Measurements from ENCODE around the gene CEP83. TPM values are rescaled to one million over a fixed set of nuclear protein-coding genes. Genes with fewer than 3 reads are reported as not detected.

The CEP83 gene
- total RNA-seq, 1 donor from 2014 or later = 10.2 TPM

DNA sequence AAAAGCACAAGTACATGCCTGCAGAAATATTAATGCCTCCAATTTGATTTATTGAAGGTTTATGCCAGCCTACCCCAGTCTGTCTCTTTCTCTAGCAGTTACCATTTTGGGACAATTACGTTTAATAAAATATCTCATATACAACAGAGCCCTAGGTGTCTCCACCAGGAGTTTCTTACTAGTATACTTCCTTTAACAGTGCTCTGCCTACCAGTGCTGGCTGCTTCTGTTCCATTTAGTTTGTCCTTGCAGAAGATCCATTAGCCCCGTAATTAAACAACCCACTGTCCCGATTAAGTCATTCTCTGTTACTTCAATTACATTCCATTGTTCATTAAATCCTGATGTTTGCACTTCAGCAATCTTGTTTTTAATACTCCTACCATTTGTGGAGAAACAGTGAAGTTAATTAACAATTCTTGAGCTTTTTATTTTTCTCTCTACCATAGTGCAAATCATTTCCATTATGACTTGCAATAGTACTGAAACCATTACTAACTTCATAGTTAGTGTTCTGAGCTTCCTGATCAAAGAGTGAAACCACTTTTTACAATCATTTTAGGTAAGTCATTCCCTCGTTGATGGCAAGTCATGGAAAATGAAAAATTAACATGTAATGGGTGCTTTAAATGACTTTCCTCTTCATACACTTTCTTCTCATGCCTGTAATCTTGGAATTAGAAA is 190.2 kb downstream of the CEP83 start:
- no peak for DNase-seq (ENCODE audit: low read depth)

DNA sequence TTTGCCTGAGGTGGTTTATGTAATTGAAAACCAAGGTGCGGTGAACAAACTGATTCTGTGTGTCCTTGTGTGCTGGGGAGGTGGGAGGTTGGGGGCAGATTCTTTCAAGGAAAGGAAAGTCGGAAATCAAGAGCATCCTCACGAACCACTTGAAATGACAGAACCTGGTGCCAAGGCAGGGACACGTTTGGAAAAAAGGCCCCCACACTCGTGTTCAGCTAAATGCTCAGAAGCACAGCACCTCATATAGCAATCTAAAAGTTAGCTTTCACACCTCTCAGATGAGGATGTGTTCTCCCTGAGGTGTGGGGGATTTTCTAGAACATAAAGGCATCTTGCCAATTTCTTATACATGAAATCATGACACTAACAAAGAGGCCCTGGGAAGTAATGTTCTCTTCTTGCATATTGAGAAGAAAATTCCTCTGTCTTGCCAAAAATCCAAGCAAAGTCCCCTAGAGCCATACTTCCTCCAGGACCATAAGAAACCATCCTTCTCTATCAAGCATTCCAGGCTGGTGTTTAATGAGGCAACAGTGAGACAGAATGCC is 191.7 kb downstream of the CEP83 start:
- no peak for DNase-seq (ENCODE audit: low read depth)

DNA sequence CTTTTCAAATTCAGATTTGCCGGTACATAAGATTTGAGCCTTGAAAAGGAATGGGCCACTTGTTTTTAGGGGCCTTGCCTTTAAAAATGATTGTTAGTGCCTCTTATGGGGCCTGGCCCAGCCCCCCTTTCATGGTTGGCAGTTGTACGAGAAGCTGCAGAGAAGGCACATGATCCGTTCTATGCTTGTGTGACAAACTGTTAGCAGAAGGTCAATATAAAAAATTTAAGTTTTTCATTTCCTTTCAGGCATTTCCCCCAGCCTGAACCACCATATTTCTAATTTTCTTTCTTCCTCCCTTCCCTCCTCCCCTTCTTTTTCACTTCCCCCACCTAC is 192.2 kb downstream of the CEP83 start:
- DNase-seq (ENCODE audit: low read depth) = no peak

DNA sequence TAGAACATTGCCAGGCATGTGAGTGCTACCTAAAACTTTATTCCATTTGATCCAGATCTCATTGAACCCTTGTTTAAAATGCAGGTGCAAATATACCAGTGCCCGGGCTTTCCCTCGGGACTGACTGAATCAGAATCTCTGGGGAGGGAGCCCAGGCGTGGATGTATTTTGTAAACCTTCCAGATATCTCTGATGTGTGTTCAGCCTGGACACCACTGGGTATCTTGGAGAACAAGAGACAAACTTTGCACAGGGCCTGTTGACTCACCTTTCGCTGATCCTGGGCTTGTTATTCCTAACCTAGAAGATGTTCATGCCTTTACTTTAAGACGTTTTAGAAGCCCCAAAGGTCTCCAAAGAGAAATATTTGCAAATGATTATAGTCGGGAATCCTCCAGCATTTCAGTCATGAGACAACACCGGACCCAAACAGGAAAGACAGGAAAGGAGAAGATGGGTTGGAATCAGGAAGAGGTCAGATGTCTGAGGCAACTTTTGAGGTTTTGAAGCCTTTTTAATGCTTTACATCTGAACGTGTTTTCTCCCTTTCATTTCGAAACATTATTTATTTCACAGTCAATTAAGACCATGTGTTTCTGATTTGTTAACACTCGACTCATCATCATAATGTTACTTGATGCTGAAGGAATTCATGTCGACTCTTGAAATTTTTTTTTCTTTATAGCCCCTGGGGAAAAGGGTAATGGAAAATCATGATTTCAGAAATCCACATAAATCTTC is 192.7 kb downstream of the CEP83 start:
- DNase-seq (ENCODE audit: low read depth) = no peak

DNA sequence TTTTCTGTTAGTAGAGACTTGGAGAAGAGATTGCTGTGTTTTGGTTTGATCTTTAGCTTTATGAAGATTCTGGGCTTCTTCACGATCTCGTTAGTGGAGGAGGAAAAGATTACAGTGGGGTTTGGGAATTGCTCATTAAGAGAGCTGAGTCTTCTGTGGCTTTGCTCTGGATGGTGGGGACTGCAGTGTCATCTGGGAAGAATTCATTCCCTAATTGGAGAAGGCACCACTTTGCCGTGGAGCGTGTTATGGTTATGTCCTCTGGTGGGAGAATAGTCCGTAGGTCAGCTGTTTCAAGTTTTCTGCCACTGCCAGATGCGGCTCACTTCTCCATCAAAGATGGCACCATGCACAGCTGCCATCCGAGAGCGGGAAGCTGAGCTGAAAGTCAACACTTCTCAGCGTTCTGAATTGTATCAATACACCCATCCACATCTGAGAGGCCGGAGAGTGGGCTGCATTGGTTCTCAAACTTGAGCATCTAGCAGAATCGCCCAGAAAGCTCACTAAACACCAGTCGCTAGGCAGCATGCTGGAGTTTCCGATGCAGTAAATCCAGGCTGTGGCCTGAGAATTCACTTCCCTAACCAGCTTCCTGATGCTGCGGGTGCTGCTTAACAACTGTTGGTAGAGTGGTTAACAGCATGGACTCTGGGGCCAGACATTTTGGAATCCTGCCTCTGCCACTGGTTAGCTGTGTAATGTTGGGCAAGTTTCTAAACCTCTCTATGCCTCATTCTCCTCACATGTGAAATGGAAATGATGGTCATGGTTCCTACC is 193.5 kb downstream of the CEP83 start:
- no peak for DNase-seq (ENCODE audit: low read depth)

DNA sequence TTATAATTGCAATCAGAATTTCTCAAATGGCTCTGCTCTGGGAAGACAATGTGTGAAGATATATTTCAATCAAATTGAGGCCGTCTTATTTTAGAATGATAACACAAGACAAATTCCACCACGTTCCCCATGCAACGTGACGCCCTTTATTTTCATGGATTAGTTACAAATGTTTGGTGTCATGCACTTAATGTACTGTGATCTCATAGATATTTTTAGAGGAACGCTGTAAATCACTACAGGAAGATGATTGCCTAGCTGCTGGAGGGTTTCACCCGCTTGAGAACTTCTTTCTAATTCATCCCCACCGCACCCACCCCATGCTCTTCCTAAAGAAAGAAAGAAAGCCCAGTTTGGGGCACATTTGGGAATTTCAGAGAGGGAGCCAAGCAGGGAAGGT is 194.1 kb downstream of the CEP83 start:
- no peak for DNase-seq (ENCODE audit: low read depth)

DNA sequence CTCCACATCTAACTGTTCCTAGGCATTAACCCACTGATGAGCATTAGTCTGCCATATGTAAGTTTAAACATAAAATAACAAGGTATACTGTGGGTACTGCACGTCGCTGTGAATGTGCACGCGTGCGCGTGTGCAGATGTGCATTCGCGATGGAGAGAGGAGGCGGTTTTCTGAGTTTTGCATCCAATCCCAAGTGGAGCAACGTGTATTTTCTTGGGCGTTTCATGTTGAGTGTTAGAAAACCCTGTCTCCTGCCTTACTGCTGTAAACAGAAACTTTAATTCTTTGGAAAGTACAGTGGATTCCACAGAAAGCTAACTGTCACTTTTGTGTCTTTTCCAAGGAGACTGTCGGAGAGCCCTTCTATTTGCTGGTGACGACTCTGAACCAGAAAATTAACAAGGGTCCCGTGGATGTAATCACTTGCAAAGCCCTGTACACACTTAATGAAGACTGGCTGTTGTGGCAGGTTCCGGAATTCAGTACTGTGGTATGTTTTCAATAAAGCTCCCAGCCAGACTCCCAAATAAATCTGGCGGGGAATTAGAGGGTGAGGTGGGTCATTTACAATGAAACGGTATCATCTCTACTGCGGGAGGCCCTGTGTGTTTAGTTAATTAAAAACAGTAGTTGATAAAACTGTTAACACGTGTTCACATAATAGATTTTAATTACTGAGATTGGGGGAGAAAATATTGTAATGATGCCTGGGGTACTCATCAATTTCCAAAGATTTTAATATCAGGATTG is 194.8 kb downstream of the CEP83 start:
- no peak for DNase-seq (ENCODE audit: low read depth)

DNA sequence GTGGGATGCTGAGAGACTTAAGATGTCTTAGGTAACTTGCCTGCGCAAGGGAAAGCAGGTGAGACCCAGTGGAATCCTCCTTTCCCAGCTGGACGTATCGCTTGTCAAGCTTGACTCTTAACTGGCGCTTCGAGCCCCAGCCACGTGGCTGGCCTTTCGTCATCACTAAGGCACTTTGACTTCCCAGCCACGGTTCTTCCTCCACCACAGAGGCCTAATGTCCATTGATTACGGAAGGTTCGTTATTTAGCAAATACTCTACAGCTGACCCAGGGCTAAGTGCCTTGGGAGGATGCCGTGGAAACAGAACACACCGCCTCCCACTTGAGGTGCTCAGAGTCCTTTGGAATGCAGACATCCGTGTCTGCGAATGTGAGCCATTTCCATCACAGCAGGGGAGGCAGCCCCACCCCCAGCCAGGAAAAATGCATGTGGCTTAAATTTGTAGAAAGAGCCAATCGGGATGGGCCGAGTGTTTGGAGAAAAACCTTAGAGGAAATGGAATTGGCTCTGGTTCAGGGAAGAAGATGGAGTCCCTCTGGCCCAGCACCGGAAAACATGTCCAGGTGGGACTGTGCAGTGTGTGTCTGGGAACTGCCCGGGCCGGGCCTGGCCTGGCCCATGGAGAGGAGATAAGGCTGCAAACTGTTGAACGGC is 195.6 kb downstream of the CEP83 start:
- no peak for DNase-seq (ENCODE audit: low read depth)

DNA sequence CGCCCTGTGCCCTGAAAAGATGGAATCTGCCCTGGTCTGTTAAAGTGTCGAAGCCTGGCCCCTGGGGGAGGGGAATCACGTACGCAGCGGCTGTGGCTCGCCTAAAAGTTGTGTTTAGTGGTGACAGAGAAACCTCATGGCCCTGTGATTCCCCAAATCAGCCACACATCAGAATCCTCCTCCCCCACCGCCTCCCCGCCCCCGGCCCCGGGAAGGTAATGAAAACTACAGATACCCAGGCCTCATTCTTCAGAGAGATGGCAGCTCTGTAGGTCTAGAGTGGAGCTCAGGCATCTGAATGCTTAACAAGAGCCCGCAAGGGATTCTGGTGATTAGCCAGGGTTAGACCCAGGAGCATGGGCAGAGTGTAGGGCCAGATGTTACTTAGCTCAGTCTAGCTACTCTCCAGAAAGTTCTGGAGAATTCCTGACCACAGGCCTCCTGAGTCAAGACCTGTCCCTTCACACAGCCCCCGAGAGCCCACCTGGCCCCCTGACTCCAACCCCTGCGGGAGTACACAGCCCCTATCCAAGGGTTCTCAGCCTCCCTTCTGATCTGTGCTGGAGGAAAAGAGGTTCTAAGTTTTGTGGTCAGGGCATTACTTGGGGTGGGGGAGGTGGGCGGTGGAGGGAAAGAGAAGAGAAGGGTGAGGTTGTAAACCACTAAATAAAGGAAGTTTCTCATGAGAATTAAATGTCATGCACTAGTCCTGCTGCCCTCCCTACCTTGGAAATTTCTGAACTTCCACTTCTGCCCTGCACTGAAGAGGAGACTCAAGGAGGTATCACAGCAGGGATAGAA is 196.5 kb downstream of the CEP83 start:
- DNase-seq (ENCODE audit: low read depth) = no peak

DNA sequence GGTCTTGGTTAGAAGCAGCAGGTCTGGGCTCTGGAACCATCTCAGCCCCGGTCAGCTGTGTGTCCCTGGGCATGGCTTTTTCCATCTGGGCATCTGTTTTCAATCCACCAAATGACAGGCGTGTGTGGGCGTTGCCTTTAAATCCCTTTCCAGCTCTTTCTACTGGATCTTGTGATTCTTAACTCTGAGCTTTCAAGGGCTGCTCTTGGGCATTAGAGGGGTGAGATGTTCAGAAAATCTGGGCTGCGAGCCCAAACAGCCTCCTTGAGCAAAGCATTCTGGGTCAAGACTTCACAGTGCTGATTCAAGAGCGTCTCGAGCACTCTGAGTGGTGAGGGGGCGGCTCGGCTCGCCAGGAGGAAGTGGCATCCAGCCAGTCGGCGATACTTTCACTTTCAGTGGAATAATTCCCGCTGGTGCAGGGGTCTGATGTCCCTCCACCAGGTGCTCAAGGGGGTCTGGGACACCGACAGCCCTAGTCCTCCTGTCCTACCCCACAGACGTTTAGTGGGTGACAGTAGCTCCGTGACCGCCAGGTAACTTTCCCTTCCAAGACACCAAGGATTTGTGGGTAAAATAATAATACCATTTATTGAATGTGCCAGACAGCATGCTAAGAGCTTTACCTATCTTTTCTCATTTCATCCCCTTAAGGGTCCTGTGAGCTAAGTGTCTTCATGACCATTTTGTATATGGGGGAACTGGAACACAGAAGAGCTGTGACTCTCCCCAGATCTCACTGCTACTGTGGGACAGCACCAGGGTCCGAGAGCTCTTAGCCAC is 197.2 kb downstream of the CEP83 start:
- DNase-seq (ENCODE audit: low read depth) = peak; percentile 93

DNA sequence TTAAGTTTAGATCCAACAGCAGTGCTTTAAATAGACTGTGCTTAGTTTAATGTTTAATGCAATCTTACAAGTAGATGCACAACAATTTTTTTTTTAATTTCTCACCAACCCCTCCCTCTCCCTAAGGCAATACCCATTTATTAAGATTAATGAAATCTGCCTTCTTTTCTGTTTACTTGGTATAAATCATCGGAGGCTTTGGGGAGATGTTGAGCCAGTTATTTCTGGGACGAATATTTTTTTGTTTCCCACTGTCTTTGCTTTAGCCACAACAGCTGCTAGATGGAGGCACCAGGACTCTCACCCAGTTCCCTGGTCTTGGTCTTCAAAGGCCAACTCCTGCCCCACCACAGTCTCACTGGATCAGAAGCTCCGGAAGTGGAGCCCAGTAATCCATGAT is 197.9 kb downstream of the CEP83 start:
- DNase-seq (ENCODE audit: low read depth) = peak; percentile 13

DNA sequence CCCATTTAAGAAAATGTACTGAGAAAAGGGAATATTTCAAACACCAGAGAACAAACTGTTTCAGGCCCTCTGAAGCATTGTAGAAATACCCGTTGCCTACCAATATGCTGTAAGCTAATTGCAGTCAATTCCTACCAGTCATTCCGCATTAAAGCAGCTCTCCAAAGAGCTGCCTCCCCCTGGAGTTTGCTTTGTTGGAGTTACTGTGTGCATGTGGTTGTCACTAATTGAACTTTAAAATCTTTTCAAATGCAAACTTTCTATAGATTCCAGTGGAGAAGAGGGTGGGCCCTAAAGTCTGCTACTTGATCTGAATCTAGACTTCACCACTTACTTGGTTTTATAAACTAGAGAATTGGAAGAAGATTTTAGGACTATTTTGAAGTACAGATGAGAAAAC is 198.5 kb downstream of the CEP83 start:
- DNase-seq (ENCODE audit: low read depth) = no peak

DNA sequence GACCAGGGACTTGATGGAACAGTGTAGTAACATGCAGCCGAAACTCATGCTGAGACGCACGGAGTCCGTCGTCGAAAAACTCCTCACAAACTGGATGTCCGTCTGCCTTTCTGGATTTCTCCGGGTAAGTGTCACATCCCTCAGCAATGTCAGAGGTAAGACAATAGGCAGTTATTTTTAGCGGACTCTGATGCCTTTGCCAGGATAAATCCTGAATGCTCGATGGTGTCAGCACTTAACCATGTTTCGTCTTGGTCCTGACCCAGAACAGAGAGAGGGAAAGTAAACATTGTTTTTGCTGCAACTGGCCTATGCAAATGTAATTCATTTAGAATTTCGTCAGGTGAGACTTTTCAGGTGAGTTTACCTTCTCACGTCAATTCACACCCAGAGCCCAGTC is 198.9 kb downstream of the CEP83 start:
- no peak for DNase-seq (ENCODE audit: low read depth)

DNA sequence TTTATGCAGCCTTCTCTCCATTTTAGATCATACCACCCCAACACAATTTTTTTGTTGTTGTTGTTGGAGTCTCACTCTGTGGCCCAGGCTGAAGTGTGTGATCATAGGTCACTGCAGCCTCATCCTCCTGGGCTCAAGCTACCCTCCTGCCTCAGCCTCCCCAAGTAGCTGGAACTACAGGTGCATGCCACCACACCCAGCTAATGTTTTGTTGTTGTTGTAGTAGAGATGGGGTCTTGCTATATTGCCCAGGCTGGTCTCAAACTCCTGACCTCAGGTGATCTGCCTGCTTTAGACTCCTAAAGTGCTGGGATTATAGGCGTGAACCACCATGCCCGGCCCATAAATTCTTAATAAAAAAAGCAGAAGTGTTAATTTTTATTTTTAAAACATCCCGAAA is 199.7 kb downstream of the CEP83 start:
- DNase-seq (ENCODE audit: low read depth) = no peak

DNA sequence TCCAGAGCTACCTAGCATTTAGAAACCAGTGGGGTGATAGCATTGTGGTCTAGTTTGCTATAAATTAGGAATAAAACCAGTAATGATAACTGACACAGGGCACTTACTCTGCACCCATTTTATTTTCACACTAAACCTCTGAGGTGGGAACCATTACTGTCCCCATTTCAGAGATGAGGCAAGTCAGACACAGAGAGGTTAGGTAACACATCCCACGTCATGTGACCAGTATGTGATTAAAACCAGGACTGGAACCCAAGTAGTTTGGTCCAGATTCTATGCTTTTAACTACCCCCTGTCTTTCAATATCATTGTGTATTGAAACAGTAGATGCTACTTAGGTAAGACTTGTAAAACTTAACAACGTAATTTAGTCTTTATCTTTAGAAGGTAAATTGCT is 201.1 kb downstream of the CEP83 start:
- DNase-seq (ENCODE audit: low read depth) = no peak
